Mammary microvascular endothelial cell (primary cell): ENCODE data around the gene MYB. TPM values are rescaled to one million over a fixed set of nuclear protein-coding genes. Genes with fewer than 3 reads are reported as not detected.

ENCODE experiments used
- total RNA-seq: library from RNA; depleted of rRNA; stranded (reverse); fragments of >200 nt; gene quantifications from 2 replicates; pipeline ENCODE4 v1.2.3, GENCODE V29; 2015

MYB gene
- total RNA-seq = not detected in 2 replicates

GRCh38 chr6:135180542-135181332 lies at the start of gene MYB:
MYB (plus strand) TSS chr6:135181308; CDS start chr6:135181514, 206 bp downstream.

Other genes starting within 250 kb of the MYB start
- gene ALDH8A1, start 231.2 kb upstream of the MYB start, total RNA-seq = 0.40 TPM in 1 of 2 replicates, not detected in the other
- 68.2 and 83.5 TPM in 2 replicates for gene HBS1L, start 126.5 kb upstream of the MYB start, total RNA-seq